ENCODE measurements around the gene FAM171A1. TPM values are rescaled to one million over a fixed set of nuclear protein-coding genes. Genes with fewer than 3 reads are reported as not detected.

FAM171A1 gene
- total RNA-seq, 1 donor from 2014 or later: 51.9 TPM

GRCh38 chr10:15242261-15242840, 128.7 kb downstream of the FAM171A1 start:
- Histone ChIP-seq H3K27me3 (ENCODE audit: insufficient read depth, low read length) (no peaks in the 10 kb centered on the region), H3K4me3 (ENCODE audit: insufficient read depth, low read depth, low read length) (no peak overlapping the region), H3K4me1 (ENCODE audit: insufficient read depth, low read length) (peaks cover 12% of the 10 kb centered on the region), H2AFZ (ENCODE audit: low read depth, low read length) (no peak overlapping the region), H3K27ac (ENCODE audit: low read depth, low read length) (no peak overlapping the region), H3K36me3 (ENCODE audit: insufficient read depth, low read length) (no peaks in the 10 kb centered on the region), H4K20me1 (ENCODE audit: insufficient read depth, low read length) (no peaks in the 10 kb centered on the region), H3K79me2 (ENCODE audit: insufficient read depth, low read length) (no peaks in the 10 kb centered on the region), H3K4me2 (ENCODE audit: low read length) (no peak overlapping the region), H3K9me3 (ENCODE audit: insufficient read depth, low read depth, low read length) (no peaks in the 10 kb centered on the region), H3K9ac (ENCODE audit: low read length) (no peak overlapping the region)
- no peak overlapping the region for H3K27ac Mint-ChIP-seq (ENCODE audit: unreplicated experiment)
- H3K9me3 Mint-ChIP-seq (ENCODE audit: unreplicated experiment): no peaks in the 10 kb centered on the region
- H3K36me3 Mint-ChIP-seq (ENCODE audit: low read depth, unreplicated experiment): peaks cover 8% of the 10 kb centered on the region
- DNase-seq (ENCODE audit: low read depth) (no peak), FAIRE-seq (no peak)
- no peak overlapping the region for H3K4me3 Mint-ChIP-seq (ENCODE audit: unreplicated experiment)
- no peak for TF ChIP-seq CTCF (IDR thresholded peaks at IDR 0.05; ENCODE audit: insufficient read depth, low read depth, low read length)
- no peak for TF ChIP-seq EZH2 (IDR thresholded peaks at IDR 0.05; ENCODE audit: insufficient read depth, low read length)
- peaks cover 30% of the 10 kb centered on the region for H3K4me1 Mint-ChIP-seq (ENCODE audit: low read depth, unreplicated experiment)
- no peaks in the 10 kb centered on the region for H3K27me3 Mint-ChIP-seq (ENCODE audit: low read depth, unreplicated experiment)

DNA sequence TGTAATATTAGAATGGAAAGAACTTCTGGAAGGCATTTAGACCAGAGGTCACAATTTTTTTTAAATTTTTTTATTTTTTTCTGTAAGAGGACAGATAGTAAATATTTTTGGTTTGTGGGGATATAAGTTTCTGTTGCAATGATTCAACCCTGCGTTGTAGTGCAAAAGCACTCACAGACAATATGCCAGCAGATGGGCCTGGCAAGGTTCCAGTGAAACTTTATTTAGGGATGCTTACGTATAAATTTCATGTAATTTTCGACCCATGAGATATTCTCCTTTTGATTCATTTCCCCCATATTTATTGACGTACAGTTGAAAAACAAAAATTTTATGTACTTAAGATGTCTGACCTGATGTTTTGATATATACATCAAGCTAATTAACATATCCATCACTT, 129.8 kb downstream of the FAM171A1 start:
- peaks cover 8% of the 10 kb centered on the region for H3K36me3 Mint-ChIP-seq (ENCODE audit: low read depth, unreplicated experiment)
- TF ChIP-seq EZH2 (IDR thresholded peaks at IDR 0.05; ENCODE audit: insufficient read depth, low read length) (no peak), CTCF (IDR thresholded peaks at IDR 0.05; ENCODE audit: insufficient read depth, low read depth, low read length) (no peak)
- no peaks in the 10 kb centered on the region for H4K20me1 ChIP-seq (ENCODE audit: insufficient read depth, low read length)
- H3K9ac ChIP-seq (ENCODE audit: low read length): no peak overlapping the region
- H3K4me2 ChIP-seq (ENCODE audit: low read length): no peak overlapping the region
- peaks cover 33% of the 10 kb centered on the region for H3K4me1 Mint-ChIP-seq (ENCODE audit: low read depth, unreplicated experiment)
- no peak for FAIRE-seq
- DNase-seq (ENCODE audit: low read depth): no peak
- no peaks in the 10 kb centered on the region for H3K9me3 ChIP-seq (ENCODE audit: insufficient read depth, low read depth, low read length)
- H3K4me1 ChIP-seq (ENCODE audit: insufficient read depth, low read length): peaks cover 21% of the 10 kb centered on the region
- H3K4me3 ChIP-seq (ENCODE audit: insufficient read depth, low read depth, low read length): no peak overlapping the region
- no peak overlapping the region for H3K27ac ChIP-seq (ENCODE audit: low read depth, low read length)
- H3K9me3 Mint-ChIP-seq (ENCODE audit: unreplicated experiment): no peaks in the 10 kb centered on the region
- no peaks in the 10 kb centered on the region for H3K27me3 Mint-ChIP-seq (ENCODE audit: low read depth, unreplicated experiment)
- H3K27me3 ChIP-seq (ENCODE audit: insufficient read depth, low read length): no peaks in the 10 kb centered on the region
- no peak overlapping the region for H3K27ac Mint-ChIP-seq (ENCODE audit: unreplicated experiment)
- H3K36me3 ChIP-seq (ENCODE audit: insufficient read depth, low read length): no peaks in the 10 kb centered on the region
- H3K4me3 Mint-ChIP-seq (ENCODE audit: unreplicated experiment): no peak overlapping the region
- no peaks in the 10 kb centered on the region for H3K79me2 ChIP-seq (ENCODE audit: insufficient read depth, low read length)
- no peak overlapping the region for H2AFZ ChIP-seq (ENCODE audit: low read depth, low read length)

- Mint-ChIP-seq H3K27ac (ENCODE audit: unreplicated experiment) (peak overlapping the region; percentile 98), H3K27me3 (ENCODE audit: low read depth, unreplicated experiment) (no peaks in the 10 kb centered on the region), H3K4me1 (ENCODE audit: low read depth, unreplicated experiment) (peaks cover 28% of the 10 kb centered on the region), H3K4me3 (ENCODE audit: unreplicated experiment) (no peak overlapping the region), H3K36me3 (ENCODE audit: low read depth, unreplicated experiment) (peaks cover 6% of the 10 kb centered on the region), H3K9me3 (ENCODE audit: unreplicated experiment) (no peaks in the 10 kb centered on the region)
- no peaks in the 10 kb centered on the region for H3K9me3 ChIP-seq (ENCODE audit: insufficient read depth, low read depth, low read length)
- H3K27ac ChIP-seq (ENCODE audit: low read depth, low read length): peak overlapping the region; percentile 78
- H3K4me2 ChIP-seq (ENCODE audit: low read length): peak overlapping the region; percentile 34
- TF ChIP-seq EZH2 (IDR thresholded peaks at IDR 0.05; ENCODE audit: insufficient read depth, low read length) (no peak), CTCF (IDR thresholded peaks at IDR 0.05; ENCODE audit: insufficient read depth, low read depth, low read length) (no peak)
- H2AFZ ChIP-seq (ENCODE audit: low read depth, low read length): no peak overlapping the region
- H3K36me3 ChIP-seq (ENCODE audit: insufficient read depth, low read length): no peaks in the 10 kb centered on the region
- no peaks in the 10 kb centered on the region for H3K27me3 ChIP-seq (ENCODE audit: insufficient read depth, low read length)
- peak overlapping the region; percentile 60 for H3K9ac ChIP-seq (ENCODE audit: low read length)
- no peaks in the 10 kb centered on the region for H3K79me2 ChIP-seq (ENCODE audit: insufficient read depth, low read length)
- no peak overlapping the region for H3K4me3 ChIP-seq (ENCODE audit: insufficient read depth, low read depth, low read length)
- no peaks in the 10 kb centered on the region for H4K20me1 ChIP-seq (ENCODE audit: insufficient read depth, low read length)
- peaks cover 22% of the 10 kb centered on the region for H3K4me1 ChIP-seq (ENCODE audit: insufficient read depth, low read length)
- FAIRE-seq (no peak), DNase-seq (ENCODE audit: low read depth) (peak; percentile 73)
Observed at GRCh38 chr10:15238555-15239335, 132.3 kb downstream of the FAM171A1 start.

Measured in astrocyte (in vitro differentiated cells and primary cell).